ENCODE results near the gene CKAP5. TPM values are rescaled to one million over a fixed set of nuclear protein-coding genes. Genes with fewer than 3 reads are reported as not detected.
A peak's percentile ranks its signal among the peaks of the same experiment; 100 is the strongest.

The CKAP5 gene
- total RNA-seq, 1 donor from 2014 or later = 151 TPM

GRCh38 chr11:46701078-46701654 lies 144.9 kb downstream of the CKAP5 start:
- no peak for DNase-seq (ENCODE audit: low spot score, unreplicated experiment)
- TF ChIP-seq CTCF (IDR thresholded peaks at IDR 0.05; ENCODE audit: unreplicated experiment) = no peak
- H3K27ac Mint-ChIP-seq = peak overlapping the region; percentile 99
- no peaks in the 10 kb centered on the region for H3K27me3 Mint-ChIP-seq
- H3K4me1 Mint-ChIP-seq (ENCODE audit: low read depth) = peaks cover 19% of the 10 kb centered on the region
- peak overlapping the region; percentile 99 for H3K4me3 Mint-ChIP-seq (ENCODE audit: low read depth)
- H3K9me3 Mint-ChIP-seq (ENCODE audit: low read depth) = no peaks in the 10 kb centered on the region
- H3K36me3 Mint-ChIP-seq (ENCODE audit: insufficient read depth) = peaks cover 5% of the 10 kb centered on the region

GRCh38 chr11:46700241-46701077 lies 145.6 kb downstream of the CKAP5 start, which contains the start of the genes ARHGAP1 and ZNF408:
TSS of gene ARHGAP1 (minus strand) at chr11:46700619. CDS start at chr11:46696107, 4,512 bp downstream.
TSS of gene ZNF408 (plus strand) at chr11:46701031. CDS start at chr11:46701048, 17 bp downstream.
- peak; percentile 92 for DNase-seq (ENCODE audit: low spot score, unreplicated experiment)
- Mint-ChIP-seq H3K36me3 (ENCODE audit: insufficient read depth) (peaks cover 5% of the 10 kb centered on the region), H3K27ac (peak within 1 kb of the TSS; percentile 99), H3K4me3 (ENCODE audit: low read depth) (peak within 1 kb of the TSS; percentile 99), H3K27me3 (no peaks in the 10 kb centered on the region), H3K4me1 (ENCODE audit: low read depth) (peaks cover 19% of the 10 kb centered on the region), H3K9me3 (ENCODE audit: low read depth) (no peaks in the 10 kb centered on the region)
- no peak for TF ChIP-seq CTCF (IDR thresholded peaks at IDR 0.05; ENCODE audit: unreplicated experiment)

- Mint-ChIP-seq H3K4me1 (ENCODE audit: low read depth) (peaks cover 19% of the 10 kb centered on the region), H3K9me3 (ENCODE audit: low read depth) (no peaks in the 10 kb centered on the region), H3K4me3 (ENCODE audit: low read depth) (peak overlapping the region; percentile 33), H3K36me3 (ENCODE audit: insufficient read depth) (peaks cover 7% of the 10 kb centered on the region), H3K27ac (peak overlapping the region; percentile 37), H3K27me3 (no peaks in the 10 kb centered on the region)
- DNase-seq (ENCODE audit: low spot score, unreplicated experiment) = no peak
- no peak for TF ChIP-seq CTCF (IDR thresholded peaks at IDR 0.05; ENCODE audit: unreplicated experiment)
Observed at GRCh38 chr11:46698597-46698996, 147.5 kb downstream of the CKAP5 start.

- DNase-seq (ENCODE audit: low spot score, unreplicated experiment) = no peak
- Mint-ChIP-seq H3K27me3 (no peaks in the 10 kb centered on the region), H3K4me3 (ENCODE audit: low read depth) (peak overlapping the region; percentile 47), H3K36me3 (ENCODE audit: insufficient read depth) (peaks cover 6% of the 10 kb centered on the region), H3K9me3 (ENCODE audit: low read depth) (no peaks in the 10 kb centered on the region), H3K4me1 (ENCODE audit: low read depth) (peaks cover 19% of the 10 kb centered on the region), H3K27ac (peak overlapping the region; percentile 4)
- no peak for TF ChIP-seq CTCF (IDR thresholded peaks at IDR 0.05; ENCODE audit: unreplicated experiment)
Observed at GRCh38 chr11:46697723-46698122, 148.4 kb downstream of the CKAP5 start.

- H3K9me3 Mint-ChIP-seq (ENCODE audit: low read depth) = no peaks in the 10 kb centered on the region
- peak overlapping the region; percentile 4 for H3K27ac Mint-ChIP-seq
- H3K4me3 Mint-ChIP-seq (ENCODE audit: low read depth) = peak overlapping the region; percentile 47
- peaks cover 3% of the 10 kb centered on the region for H3K36me3 Mint-ChIP-seq (ENCODE audit: insufficient read depth)
- DNase-seq (ENCODE audit: low spot score, unreplicated experiment) = no peak
- peaks cover 16% of the 10 kb centered on the region for H3K4me1 Mint-ChIP-seq (ENCODE audit: low read depth)
- H3K27me3 Mint-ChIP-seq = no peaks in the 10 kb centered on the region
- no peak for TF ChIP-seq CTCF (IDR thresholded peaks at IDR 0.05; ENCODE audit: unreplicated experiment)
Observed at GRCh38 chr11:46697303-46697702, 148.8 kb downstream of the CKAP5 start.

Data from progenitor cell of endocrine pancreas (in vitro differentiated cells).